Stimulated activated naive CD4-positive, alpha-beta T cell (primary cell): ENCODE data around the gene CD300LD.
"Not testable (repeated sequence)": the region's sequence is repeated elsewhere in the genome, so short reads cannot be mapped to it uniquely, and the experiment has no call there.

Source experiments
- DNase-seq, 6 experiments: peaks; one replicate each; lab custom pipeline; 2025; lab: John Stamatoyannopoulos, UW

The CD300LD gene

DNA sequence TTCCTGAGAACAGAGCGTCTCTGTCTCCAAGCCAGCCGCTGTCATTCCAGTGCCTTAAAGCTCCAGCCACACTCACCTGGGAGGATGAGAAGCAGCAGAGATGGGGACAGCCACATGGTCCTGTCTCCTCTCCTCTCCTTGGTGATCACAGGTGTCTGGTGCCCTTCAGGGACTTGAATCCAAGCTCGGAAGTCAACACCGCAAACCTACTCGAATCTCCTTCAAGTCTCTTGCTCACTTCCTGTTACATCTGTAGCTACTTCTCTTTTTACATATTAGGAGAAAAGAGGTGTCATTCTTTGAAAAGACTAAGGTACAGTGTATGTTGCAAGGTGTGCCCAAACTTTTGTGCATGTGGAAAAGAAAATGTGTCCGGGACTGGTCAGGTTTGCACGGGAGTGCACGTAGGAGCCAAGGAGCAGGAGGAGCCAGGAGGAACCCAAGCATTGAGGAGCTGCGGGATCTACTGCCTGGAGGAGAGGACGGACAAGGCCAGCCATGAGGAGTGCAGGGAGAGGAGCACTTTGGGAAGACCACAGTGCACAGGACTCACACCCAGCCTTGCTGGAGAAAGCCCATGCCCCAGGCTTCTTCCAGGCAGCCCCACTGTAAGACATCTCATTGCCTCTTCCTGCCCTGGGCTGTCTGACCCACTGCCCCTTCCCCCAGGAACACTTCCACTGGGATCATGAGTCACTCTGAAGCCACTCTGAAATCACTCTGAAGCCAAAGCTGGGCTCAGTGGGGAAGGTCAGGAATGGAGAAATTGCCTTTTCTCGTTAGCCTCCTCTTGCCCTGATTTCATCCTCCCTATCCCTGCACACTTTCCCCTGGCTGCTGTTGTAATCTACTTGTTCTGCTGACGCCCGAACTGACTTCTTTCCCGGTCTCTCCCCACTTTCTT is at the start of gene CD300LD:
CD300LD (minus strand) TSS at position 197 of the 904 bp plus-strand sequence; CDS start at position 116, 81 bp downstream.
- DNase-seq: peak in 2 of 6 experiments; percentile 22 to 28

DNA sequence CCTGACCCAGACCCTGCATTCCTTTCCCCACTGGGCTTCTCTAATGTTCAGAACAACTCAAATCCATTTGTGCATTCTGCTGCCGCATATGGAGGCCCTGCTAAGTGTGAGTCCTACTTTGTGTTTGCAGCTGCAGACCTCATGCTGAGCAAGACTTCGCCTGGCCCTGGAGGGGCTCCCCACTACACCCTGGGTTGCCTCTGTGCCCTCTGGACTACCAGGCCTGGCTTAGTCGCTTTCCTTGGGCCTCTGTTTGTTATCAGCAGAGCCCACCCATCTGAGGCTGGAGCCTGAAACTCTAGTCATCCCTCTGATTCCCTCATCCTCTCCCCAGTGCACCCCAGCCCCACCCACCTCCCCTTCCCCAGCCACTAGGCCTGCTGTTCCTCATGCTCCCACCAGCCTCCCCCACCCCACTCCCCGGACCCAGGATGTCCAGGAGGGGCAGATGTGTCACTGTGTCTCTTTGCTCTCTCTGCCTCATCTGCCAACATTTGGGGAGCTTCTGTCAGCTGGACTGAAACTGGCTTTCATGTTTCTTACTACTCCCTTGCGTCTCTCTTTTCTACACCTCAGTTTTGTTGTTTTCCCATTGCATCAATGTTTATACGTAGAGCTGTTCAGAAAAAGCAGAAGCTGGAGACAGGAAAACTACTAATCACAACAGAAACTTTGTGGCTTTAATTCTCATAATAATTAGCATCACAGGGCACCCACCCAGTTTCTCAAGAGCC is 49.3 kb upstream of the CD300LD start:
- no peak for DNase-seq

DNA sequence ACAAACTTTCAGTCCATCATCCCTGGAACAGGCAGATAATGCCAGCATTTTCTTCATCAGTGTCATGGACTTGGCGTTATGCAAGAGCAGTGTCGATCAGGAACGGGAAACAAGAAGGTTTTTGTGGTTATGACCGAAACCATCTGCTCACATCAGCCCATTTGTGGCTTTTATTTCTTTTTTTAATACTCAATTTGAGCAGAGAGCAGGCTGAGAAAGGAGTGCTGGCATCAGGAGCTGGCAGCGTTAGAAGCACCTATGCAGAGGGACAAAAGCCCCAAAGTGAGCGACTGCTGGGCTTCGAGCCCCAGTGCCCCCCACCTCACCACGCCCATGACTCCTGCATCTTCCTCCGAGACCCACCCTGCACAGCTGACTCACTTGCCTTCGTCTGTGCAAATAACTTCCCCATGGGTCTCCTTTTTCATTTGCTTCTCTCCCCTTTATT is 47.6 kb upstream of the CD300LD start:
- DNase-seq: no peak

DNA sequence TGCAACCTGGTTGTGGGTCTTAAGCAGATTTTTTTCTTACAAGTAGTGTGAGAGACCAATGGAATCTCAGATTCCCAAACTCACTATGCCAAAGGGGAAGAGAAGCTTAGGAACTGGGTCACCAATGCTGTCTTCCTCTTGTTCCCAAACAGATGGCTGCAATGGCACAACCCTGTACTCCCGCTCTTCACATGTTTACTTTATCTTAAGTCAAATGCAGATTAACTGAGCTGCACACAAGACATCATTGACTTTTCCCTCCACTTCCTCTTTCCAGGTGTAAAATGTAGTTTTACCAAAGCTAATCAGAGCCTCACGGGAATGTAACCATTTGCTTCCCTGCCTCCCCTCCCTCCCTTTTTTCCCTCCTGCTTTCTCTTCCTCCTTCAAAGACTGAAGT is 45.8 kb upstream of the CD300LD start:
- DNase-seq: no peak

DNA sequence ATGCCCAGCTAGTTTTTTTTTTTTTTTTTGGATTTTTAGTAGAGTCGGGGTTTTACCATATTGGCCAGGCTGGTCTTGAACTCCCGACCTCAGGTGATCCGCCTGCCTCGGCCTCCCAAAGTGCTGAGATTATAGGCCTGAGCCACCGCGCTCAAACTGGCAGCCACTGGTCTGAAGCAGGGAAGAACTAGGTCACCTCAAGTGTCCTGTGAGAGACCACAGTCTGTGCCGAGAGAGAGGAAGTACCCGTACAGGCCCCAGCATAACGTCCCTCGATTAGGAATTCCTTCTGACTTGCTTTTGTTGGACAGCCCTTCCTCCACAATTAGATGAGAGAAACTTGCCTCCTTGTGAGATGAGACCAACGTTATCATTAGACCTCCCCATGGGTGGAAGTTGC is 45.2 kb upstream of the CD300LD start:
- DNase-seq: no peak

DNA sequence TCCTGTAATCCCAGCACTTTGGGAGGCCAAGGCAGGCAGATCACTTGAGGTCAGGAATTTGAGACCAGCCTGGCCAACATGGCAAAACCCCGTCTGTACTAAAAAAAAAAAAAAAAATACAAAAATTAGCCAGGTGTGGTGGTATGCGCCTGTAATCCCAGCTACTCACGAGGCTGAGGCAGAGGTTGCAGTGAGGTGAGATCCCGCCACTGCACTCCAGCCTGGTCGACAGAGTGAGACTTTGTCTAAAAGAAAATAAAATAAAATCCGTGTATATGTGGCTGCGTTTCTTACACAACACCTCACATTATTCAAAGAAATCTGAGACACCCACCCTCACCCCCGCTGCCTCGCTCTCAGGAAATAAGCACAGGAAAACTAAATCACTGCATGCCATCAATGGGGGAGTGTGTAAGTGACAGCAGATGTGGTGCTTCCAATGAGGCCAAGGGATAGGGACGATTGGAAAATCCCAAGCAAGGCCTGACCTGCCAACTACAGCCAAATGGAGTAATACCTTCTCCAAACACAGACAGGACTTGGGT is 44.5 kb upstream of the CD300LD start:
- not testable (repeated sequence) for DNase-seq

DNA sequence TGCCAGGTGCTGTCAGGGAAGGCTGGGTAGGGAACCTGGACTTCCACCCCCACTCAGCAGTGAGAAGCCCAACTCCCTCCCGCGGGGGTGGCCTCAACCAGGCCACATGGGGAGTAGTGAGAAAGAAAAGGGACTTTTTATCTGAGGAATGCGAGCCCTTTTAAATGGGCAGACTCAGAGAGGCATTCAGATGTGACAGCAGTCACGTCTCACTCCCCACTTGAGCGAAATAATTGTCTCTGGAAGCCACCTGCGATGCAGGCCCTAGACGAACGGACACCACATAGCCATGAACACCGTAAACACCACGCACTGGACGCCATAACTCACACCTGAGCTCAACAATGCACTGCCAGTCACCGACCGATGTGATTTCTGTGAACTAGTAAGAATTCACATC is 43.3 kb upstream of the CD300LD start:
- no peak for DNase-seq

DNA sequence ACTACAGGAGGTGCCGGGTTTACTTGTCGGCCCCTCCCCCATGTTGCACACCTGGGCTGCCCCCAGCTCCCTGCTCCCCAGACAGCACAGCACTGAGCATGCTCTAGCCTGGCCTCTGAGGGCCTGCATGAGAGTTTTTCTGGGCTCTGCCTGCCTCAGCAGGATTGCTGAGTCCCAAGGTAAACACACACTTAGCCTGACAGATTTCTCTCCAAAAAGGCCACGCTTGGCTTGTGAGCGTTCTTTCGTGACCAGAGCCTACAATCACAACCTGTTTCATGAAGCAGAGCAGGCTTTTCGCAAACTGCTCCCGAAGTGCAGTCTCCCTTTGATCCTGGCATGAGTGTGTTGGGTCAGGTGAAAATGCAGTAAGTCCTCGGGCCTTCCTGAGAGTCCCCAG is 41.2 kb upstream of the CD300LD start:
- DNase-seq: no peak

DNA sequence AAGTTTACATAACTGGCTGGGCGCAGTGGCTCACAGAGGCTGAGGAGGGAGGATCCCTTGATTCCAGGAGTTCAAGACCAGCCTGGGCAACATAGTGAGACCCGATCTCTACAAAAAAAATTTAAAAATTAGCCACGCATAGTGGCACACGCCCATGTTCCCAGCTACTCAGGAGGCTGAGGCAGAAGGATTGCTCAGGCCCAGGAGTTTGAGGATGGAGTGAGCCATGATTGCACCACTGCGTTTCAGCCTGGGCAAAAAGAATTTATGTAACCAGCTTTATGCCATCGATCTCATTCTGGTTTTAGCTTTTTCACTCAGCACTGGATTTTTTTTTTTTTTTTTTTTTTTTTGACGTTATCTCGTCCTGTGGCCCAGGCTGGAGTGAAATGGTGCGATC is 40.5 kb upstream of the CD300LD start:
- DNase-seq: no peak

DNA sequence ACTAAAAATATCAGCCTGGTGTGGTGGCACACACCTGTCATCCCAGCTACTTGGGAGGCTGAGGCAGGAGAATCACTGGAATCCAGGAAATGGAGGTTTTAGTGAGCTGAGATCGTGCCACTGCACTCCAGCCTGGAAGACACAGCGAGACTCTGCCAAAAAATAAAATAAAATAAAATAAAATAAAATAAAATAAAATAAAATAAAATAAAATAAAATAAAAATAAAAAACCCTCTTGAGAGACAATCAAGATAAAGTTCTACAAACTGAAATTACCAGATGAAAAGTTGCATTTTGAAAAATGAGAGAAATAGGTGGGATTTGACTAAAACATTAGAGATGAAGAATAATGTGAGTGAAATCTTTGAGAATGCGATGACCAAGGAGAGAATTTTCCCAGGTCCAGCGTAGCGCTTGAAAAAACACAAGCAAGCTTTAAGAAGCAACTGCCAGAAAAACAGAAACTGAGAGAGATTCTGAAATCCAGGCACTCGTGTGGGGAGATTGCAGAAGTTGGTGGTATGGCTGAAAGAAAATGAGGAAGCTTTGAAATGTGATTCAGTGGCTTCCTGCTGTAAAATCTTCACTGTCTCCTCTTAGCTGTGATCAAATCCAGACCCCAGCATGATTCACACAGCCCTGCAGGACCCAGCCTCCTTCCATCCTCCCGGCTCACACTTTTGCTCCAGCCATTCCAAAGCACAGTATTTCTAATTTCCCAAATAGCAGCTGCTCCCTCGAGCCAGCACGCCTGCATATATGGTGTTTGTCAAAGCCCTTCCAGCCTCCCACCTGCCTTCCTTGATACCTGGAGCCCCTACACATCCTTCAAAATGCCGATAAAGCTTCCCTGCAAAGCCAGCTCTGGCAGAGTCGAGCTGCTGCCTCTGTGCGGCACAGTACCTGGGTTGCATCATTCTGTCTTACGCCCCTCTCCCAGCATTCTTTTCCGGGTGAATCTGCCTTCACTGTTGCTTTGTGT is 39.7 kb upstream of the CD300LD start:
- DNase-seq: no peak

DNA sequence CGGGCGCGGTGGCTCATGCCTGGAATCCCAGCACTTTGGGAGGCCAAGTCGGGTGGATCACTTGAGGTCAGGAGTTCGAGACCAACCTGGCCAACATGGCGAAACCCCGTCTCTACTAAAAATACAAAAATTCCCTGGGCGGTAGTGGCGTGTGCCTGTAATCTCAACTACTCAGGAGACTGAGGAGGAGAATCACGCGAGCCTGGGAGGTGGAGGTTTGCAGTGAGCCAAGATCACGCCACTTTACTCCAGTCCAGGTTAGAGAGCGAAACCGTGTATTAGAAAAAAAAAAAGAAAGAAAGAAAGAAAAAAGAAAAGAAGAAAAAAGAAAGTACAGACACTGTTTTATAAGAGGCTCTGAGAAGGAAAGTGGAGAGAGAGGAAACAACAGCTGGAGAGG is 38.2 kb upstream of the CD300LD start:
- DNase-seq: not testable (repeated sequence)

DNA sequence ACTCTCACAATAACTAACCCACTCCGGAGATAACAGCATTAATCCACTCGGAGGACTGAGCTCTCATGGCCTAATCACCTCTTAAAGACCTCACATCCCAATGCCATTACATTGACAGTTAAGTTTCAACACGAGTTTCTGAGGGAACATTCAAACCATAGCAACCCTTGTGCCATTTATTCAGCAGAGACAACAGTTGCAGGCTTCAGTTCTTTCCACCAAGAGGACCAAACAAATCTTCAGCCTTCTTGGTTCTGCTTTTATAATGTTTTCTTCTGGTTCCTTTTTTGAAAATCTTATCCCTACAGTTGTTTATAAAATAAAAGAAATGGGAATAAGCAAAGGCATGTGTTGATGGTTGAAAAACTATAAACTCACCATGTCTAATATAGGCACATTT is 33.6 kb upstream of the CD300LD start:
- no peak for DNase-seq

DNA sequence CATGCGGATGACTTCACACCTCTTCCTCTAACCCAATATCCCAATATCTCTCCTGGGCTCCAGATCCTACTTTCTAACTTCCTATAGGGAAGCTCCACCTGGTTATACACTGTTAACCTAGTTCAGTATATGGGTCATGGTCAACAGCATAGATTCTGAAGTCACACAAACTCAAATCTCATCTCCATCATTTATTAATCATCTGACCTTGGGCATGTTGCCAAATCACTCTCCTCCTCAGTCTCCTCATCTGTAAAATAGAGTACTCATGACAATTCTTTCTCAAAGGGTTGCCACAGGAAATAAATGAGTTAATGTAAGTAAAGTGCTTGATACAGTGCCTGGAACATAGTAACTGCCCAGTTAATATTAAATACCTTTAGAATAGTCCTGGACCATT is 32.0 kb upstream of the CD300LD start:
- DNase-seq: no peak

DNA sequence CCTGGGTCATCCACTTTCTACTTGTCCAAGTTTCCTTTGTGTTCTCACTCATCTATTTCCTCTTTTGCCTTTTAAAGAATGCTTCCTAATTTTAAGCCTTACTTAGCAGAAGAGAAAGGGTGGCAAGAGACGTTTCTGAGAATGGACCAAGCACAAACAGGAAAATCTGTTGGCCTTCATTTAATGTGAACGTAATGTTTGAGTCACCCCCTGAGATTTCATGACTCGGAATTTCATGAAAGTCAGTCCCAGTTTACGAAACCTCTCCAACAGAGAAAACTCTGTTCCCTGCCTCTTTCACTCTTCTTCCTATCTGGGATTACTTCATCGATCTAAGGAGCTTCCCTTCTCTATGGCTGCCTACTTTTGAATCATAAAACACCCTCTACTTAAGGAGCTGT is 31.6 kb upstream of the CD300LD start, which contains the start of gene CD300E:
CD300E (minus strand) TSS at position 46 of the 401 bp plus-strand sequence. CDS start 117 bp downstream, outside the sequence.
- DNase-seq: no peak

DNA sequence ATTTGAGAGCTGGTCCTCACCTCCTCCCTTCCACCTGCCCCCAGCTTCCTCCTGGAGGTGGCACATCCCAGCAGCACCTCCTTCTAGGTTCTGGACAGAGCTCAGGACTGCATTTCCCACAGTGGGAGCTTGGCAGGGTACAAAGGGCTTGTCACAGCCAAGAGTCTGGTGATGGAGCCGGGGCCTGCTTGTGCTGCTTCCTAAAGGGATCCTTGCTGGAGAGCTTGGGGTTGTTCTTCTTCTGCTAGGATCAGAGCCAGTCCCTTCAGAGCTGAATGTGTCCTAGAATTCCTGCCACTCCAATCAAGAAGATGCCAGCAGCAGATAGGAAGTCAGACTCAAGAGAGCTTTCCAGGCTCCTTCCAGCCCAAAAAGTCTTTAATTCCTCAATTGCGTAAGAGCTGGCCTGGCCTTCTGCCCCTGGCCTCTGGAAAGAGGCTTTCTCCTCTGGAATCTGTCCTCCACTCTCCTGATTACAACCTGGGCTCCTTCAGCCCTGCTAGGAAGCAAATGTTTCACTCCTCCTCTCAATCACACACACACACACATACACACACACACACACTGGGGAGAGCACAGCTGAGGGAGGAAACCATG is 27.1 kb upstream of the CD300LD start:
- DNase-seq: no peak

DNA sequence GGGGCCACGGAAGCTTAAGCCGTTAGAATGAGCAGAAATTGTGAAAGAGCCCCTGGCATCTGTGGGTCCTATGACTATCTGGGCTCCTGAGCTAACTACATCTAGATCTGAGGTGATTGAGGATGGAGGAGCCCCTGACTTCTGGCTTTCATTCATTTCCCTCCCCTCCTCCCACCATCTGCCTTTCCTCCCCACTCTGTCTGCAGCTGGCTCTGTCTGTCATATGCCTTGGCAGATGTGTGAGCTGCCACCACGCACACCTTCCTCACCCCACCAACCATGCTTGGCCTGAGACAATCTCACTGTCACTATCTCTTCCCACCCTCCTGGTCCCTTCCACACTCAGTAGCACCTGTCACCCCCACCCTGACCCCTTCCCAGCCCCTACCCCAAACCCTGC is 26.4 kb upstream of the CD300LD start:
- no peak for DNase-seq

DNA sequence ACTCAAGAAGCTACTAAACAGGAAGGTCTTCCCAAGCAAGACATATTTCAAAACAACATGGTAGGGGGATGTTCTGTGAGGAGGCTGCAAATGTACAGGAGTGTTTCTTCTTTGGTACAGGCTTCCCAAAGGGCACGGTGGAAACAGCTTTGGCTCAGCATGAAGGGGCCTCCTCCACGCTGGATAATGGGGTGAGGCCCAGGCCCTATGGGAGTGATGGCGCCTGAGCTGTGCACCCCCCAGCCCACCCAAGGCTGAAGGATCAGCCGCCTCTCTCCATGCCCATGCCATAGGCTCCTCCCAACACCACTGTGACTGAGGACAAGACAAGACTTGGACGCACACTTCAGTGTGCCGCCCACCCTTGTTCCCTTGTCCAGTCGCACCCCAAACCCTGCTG is 24.6 kb upstream of the CD300LD start:
- DNase-seq: no peak

DNA sequence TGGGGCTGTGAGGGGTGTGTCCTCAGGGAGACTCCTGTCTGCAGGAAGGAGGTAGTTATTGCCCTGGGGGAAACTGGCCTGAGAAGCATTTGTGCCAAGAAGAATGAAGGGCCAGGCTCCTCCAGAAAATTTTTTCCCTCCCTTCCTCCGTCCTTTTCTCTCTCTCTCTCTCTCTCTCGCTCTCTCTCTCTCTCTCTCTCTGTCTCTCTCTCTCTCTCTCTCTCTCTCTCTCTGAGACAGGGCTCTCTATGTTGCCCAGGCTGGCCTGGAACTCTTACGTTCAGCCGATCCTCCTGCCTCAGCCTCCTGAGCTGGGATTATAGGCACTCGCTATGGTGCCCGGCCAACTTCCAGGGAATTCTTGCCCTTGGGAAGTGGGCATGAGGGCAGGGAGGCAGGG is 20.0 kb upstream of the CD300LD start:
- no peak for DNase-seq

DNA sequence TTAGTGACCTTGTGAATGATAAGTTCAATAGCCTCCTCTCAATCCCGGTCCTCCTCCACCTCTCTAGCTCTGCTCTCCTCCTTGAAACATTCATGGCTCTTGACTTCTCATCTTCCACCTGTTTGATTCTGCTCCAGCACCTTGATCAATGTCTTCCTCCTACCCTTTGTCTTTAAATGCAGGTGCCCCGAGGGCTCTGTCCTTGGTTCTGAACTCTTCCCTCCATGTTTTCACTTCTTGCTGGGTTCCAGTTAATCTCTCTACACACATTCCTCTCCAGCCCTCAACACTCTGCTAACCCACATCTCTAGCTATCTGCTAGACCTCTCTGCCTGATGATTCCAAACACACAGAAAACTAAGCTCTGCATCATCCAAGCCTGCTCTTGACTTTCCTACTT is 18.0 kb upstream of the CD300LD start:
- no peak for DNase-seq

DNA sequence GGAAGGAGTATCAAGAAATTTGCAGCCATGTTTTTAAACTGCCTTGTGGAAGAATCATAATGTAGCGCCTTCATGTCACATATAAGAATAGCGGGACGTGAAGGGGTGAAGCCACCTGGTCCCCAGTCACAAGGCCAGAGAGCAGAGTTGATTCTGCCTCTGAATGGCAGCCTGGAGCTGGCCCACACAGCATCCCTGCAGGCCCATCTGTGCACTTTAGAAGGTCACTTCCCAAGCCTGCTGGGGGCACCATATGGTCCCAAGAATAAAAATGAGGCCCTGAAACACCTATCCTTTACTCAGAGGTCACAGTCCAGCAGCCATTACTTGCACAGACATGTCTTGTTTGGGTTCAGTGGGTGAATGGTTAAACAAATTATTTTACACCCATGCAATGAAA is 16.4 kb upstream of the CD300LD start:
- DNase-seq: no peak

DNA sequence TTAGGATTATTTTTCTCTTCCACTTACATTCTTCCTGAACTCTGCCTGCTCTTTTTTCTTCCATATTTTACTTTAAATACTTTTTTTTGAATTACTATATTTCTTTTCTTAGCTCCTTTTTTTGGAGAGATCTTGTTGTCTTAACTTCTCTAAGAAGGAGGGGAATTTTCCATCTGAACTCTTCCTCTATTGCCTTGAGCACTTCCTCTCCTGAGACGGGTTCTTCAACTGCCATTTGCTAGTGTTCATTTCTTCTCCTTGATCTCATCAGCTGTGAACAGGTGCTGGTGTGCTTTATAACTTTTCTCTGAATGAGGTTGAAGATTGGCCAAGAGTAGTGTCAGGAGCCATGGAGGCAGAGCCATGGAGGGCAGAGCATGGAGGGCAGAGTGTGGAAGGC is 15.1 kb upstream of the CD300LD start:
- no peak for DNase-seq
